K562 (cell line): ENCODE measurements around the gene ASMTL.

ENCODE experiments used
- BRCA1 ChIP-seq, 2 experiments: fragments of 450-650 bp in 1 of 2; sonication (generic) in 1 of 2; formaldehyde crosslinking in 1 of 2; IDR thresholded peaks; 2 replicates each; pipeline versions ENCODE4 v1.5.0 to v1.6.1; 2017 to 2020; ENCODE audit warnings: mild to moderate bottlenecking in 1 of 2, missing genetic modification reagents in 1 of 2
- CAMTA2 ChIP-seq: fragments of 250-450 bp; sonication (Bioruptor Pico); conservative IDR thresholded peaks from 2 replicates; pipeline ENCODE4 v1.5.1; 2022
- CREM ChIP-seq: IDR thresholded peaks from 2 replicates; pipeline ENCODE4 v1.6.1; 2014; ENCODE audit warnings: antibody characterized with exemption, low read depth
- CTCF ChIP-seq, 3 experiments: IDR thresholded peaks in 2 of 3; conservative IDR thresholded peaks in 1 of 3; 2 replicates each; pipeline ENCODE4 v1.5.1; 2011 to 2012; ENCODE audit warnings: low read length in 3 of 3, mild to moderate bottlenecking in 3 of 3, control low read depth in 2 of 3, improper control_type of control experiment in 1 of 3, inconsistent platforms in 1 of 3, low read depth in 1 of 3, mixed read lengths in 1 of 3, moderate library complexity in 1 of 3; ENCODE audit not compliant: insufficient read depth in 2 of 3
- MTA3 ChIP-seq: fragments of 450-650 bp; formaldehyde crosslinking; IDR thresholded peaks from 2 replicates; pipeline ENCODE4 v1.6.1; 2017; ENCODE audit warnings: mild to moderate bottlenecking, borderline replicate concordance
- PCBP2 ChIP-seq: fragments of 200-400 bp; formaldehyde crosslinking; IDR thresholded peaks from 2 replicates; pipeline ENCODE4 v1.6.1; 2018; ENCODE audit warnings: low read length, low read depth, mild to moderate bottlenecking, moderate library complexity; ENCODE audit not compliant: poor library complexity, severe bottlenecking

- no peak for TF ChIP-seq MTA3
- no peak for TF ChIP-seq BRCA1 (IDR thresholded peaks at IDR 0.05)
- TF ChIP-seq BRCA1 (CRISPR knock-in tag; IDR thresholded peaks at IDR 0.05): no peak
- no peak for TF ChIP-seq CTCF (IDR thresholded peaks at IDR 0.05 in 2 of 3, conservative IDR thresholded peaks at IDR 0.05 in 1 of 3; ENCODE audit: insufficient read depth in 2 of 3, low read depth in 1 of 3, low read length in 3 of 3)
- TF ChIP-seq CAMTA2: no peak
- no peak for TF ChIP-seq CREM
- TF ChIP-seq PCBP2: no peak
Measured at GRCh38 chrX:1455948-1456280, 3.2 kb upstream of the ASMTL start.
